ENCODE measurements around the gene KRTAP10-2. TPM values are rescaled to one million over a fixed set of nuclear protein-coding genes. Genes with fewer than 3 reads are reported as not detected.
"Not testable (repeated sequence)": the region's sequence is repeated elsewhere in the genome, so short reads cannot be mapped to it uniquely, and the experiment has no call there.

KRTAP10-2 gene
- total RNA-seq, 1 donor from 2014 or later: not detected

- intact Hi-C loops (cut with micrococcal nuclease): no loop called here
Measured at GRCh38 chr21:44583089-44583799, 31.9 kb upstream of the KRTAP10-2 start.

GRCh38 chr21:44582055-44582454 is 30.8 kb upstream of the KRTAP10-2 start:
- intact Hi-C loops (cut with micrococcal nuclease): no loop called here

GRCh38 chr21:44581158-44581557 is 29.9 kb upstream of the KRTAP10-2 start:
- intact Hi-C loops (cut with micrococcal nuclease): no loop called here

GRCh38 chr21:44580231-44580821 is 29.0 kb upstream of the KRTAP10-2 start, which contains the start of gene KRTAP10-5:
KRTAP10-5 (minus strand) TSS chr21:44580604; CDS start chr21:44580578, 26 bp downstream.
- intact Hi-C loops (cut with micrococcal nuclease): not testable (repeated sequence)

- intact Hi-C loops (cut with micrococcal nuclease): no loop called here
Measured at GRCh38 chr21:44579833-44580144, 28.5 kb upstream of the KRTAP10-2 start.

GRCh38 chr21:44579056-44579832 is 27.9 kb upstream of the KRTAP10-2 start:
- intact Hi-C loops (cut with micrococcal nuclease): no loop called here

- intact Hi-C loops (cut with micrococcal nuclease): no loop called here
Measured at GRCh38 chr21:44578371-44579055, 27.2 kb upstream of the KRTAP10-2 start.

- intact Hi-C loops (cut with micrococcal nuclease): no loop called here
Measured at GRCh38 chr21:44576025-44576420, 24.7 kb upstream of the KRTAP10-2 start.

- intact Hi-C loops (cut with micrococcal nuclease): no loop called here
Measured at GRCh38 chr21:44575307-44576024, 24.2 kb upstream of the KRTAP10-2 start.

GRCh38 chr21:44574457-44575306 is 23.4 kb upstream of the KRTAP10-2 start:
- intact Hi-C loops (cut with micrococcal nuclease): no loop called here

- intact Hi-C loops (cut with micrococcal nuclease): not testable (repeated sequence)
Measured at GRCh38 chr21:44573630-44574456, 22.5 kb upstream of the KRTAP10-2 start, which contains the start of gene KRTAP10-4. KRTAP10-4 (plus strand) TSS chr21:44573729; CDS start chr21:44573759, 30 bp downstream.

GRCh38 chr21:44572959-44573583 is 21.8 kb upstream of the KRTAP10-2 start:
- intact Hi-C loops (cut with micrococcal nuclease): no loop called here

GRCh38 chr21:44571844-44572782 is 20.8 kb upstream of the KRTAP10-2 start:
- intact Hi-C loops (cut with micrococcal nuclease): no loop called here

- intact Hi-C loops (cut with micrococcal nuclease): no loop called here
Measured at GRCh38 chr21:44571296-44571695, 20.0 kb upstream of the KRTAP10-2 start.

GRCh38 chr21:44569861-44570517 is 18.7 kb upstream of the KRTAP10-2 start:
- intact Hi-C loops (cut with micrococcal nuclease): no loop called here

GRCh38 chr21:44568667-44569556 is 17.6 kb upstream of the KRTAP10-2 start:
- intact Hi-C loops (cut with micrococcal nuclease): no loop called here

Measured in T-helper 2 cell treated with Interferon-gamma antibody and Interleukin-4, amounts not matched to agents 100 ng/mL and 5 ng/mL, for 36 hours (primary cell).